Muscle of arm (tissue), 14 donors: ENCODE measurements around the gene OSTF1. TPM values are rescaled to one million over a fixed set of nuclear protein-coding genes. Genes with fewer than 3 reads are reported as not detected.
A peak's percentile ranks its signal among the peaks of the same experiment; 100 is the strongest.

ENCODE experiments used
- DNase-seq: peaks from one replicate; pipeline ENCODE4 v3.0.0-alpha.2; 2013
- long read RNA-seq, 11 donors: transcript quantifications; one replicate each; lab custom pipeline, GENCODE V29; 2026
- polyA plus RNA-seq, 12 donors: library from polyadenylated mRNA; unstranded; fragments of 120-200 nt; gene quantifications; one replicate each; pipeline ENCODE4 v1.2.1, GENCODE V29; 2013; ENCODE audit not compliant: insufficient read length in 12 of 12

The OSTF1 gene
- polyA plus RNA-seq: 10 to 100 TPM in 11 of 12 donors, not detected in 1; 14.3 to 36.0 (median 20.4) TPM
- long read RNA-seq, donor 1, transcript OSTF1-201 (10 exons, 1,319 nt): major isoform, 17 of 17 reads
- long read RNA-seq, donor 1, partial matches to known transcripts: 0 of 17 reads
- long read RNA-seq, donor 1, other reads (novel, unspliced or antisense): 0 of 17 reads
- long read RNA-seq, donor 2, transcript OSTF1-201 (10 exons, 1,319 nt): major isoform, 11 of 26 reads
- long read RNA-seq, donor 2, partial matches to known transcripts: 15 of 26 reads
- long read RNA-seq, donor 2, other reads (novel, unspliced or antisense): 0 of 26 reads
- long read RNA-seq, donor 3, transcript OSTF1-201 (10 exons, 1,319 nt): major isoform, 5 of 5 reads
- long read RNA-seq, donor 3, partial matches to known transcripts: 0 of 5 reads
- long read RNA-seq, donor 3, other reads (novel, unspliced or antisense): 0 of 5 reads
- long read RNA-seq, donor 4, partial matches to known transcripts: 0 of 1 reads
- long read RNA-seq, donor 4, other reads (novel, unspliced or antisense): 0 of 1 reads
- long read RNA-seq, donor 5: 0 reads
- long read RNA-seq, donor 6, partial matches to known transcripts: 0 of 3 reads
- long read RNA-seq, donor 6, other reads (novel, unspliced or antisense): 0 of 3 reads
- long read RNA-seq, donor 7, partial matches to known transcripts: 5 of 7 reads
- long read RNA-seq, donor 7, other reads (novel, unspliced or antisense): 0 of 7 reads
- long read RNA-seq, donor 8, transcript OSTF1-201 (10 exons, 1,319 nt): major isoform, 10 of 10 reads
- long read RNA-seq, donor 8, partial matches to known transcripts: 0 of 10 reads
- long read RNA-seq, donor 8, other reads (novel, unspliced or antisense): 0 of 10 reads
- long read RNA-seq, donor 9, transcript OSTF1-201 (10 exons, 1,319 nt): major isoform, 6 of 6 reads
- long read RNA-seq, donor 9, partial matches to known transcripts: 0 of 6 reads
- long read RNA-seq, donor 9, other reads (novel, unspliced or antisense): 0 of 6 reads
- long read RNA-seq, donor 10, transcript OSTF1-201 (10 exons, 1,319 nt): major isoform, 8 of 8 reads
- long read RNA-seq, donor 10, partial matches to known transcripts: 0 of 8 reads
- long read RNA-seq, donor 10, other reads (novel, unspliced or antisense): 0 of 8 reads
- long read RNA-seq, donor 11, transcript OSTF1-201 (10 exons, 1,319 nt): major isoform, 13 of 13 reads
- long read RNA-seq, donor 11, partial matches to known transcripts: 0 of 13 reads
- long read RNA-seq, donor 11, other reads (novel, unspliced or antisense): 0 of 13 reads

DNA sequence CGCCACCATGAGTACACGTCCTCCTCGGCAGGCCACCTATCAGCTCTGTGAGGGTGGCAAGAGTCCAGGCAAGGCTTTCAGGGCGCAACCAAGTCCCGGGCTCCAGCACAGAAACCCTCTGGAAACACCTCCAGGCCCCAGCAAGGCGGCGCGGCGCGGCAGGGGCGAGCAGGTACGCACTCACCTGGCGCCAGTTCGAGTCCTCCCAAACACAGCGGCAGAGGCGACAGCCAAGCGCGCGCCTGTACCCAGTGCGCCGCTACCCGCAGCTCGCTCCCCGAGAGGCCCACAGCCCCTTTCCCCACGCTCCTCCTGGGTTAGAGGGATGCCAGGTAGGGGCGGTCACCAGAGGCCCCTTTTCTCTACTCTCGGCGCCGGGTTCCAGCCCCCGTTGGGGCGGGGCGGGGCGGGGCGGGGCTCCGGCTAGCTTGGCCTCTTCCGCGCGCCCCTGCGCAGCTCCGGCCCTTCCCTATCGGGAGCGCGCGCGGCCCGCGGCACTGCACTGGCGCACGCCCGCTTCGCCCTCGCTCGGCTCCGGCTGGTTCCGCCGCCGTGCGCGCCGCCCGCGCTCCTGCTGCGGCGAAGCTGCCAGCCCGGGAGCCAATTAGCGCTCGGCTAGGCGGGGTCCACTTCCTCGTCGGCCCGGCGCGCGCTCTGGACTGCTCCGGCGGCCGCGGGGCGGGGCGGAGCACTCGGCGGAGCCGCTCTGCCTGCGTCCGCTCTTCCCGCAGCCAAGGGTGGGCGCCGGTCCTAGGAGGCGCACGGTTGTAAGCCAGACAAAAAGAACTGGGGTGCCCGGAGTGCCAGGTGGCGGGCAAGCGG is at the start of gene OSTF1, which contains the start of gene NMRK1:
Gene OSTF1 (plus strand): TSS at position 691 of the 822 bp plus-strand sequence. CDS start 179 bp downstream, outside the sequence.
Gene NMRK1 (minus strand): TSS at position 332 of the 822 bp plus-strand sequence. CDS start 5,040 bp downstream, outside the sequence.
- DNase-seq: peak; percentile 94

GRCh38 chr9:75039009-75039408 is 49.3 kb upstream of the OSTF1 start:
- no peak for DNase-seq

DNA sequence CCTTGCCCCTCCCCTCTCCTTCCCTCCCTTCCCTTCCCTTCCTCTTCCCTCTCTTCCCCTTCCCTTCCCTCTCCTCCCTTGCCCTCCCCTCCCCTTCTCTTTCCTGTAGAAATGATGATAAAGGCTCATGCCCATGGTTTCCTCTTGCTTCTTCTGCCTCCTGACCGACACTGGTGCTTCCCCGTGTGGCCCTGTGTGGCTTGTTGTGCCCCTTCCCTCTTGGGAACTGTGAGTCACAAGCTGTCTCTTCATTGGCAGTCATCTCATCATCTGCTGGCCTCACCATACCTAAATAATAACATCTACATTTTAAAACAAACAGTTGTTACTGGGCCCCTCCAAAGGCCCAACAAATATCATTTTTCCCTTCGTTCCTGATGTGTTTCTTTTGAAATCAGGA is 48.5 kb upstream of the OSTF1 start:
- DNase-seq: no peak

DNA sequence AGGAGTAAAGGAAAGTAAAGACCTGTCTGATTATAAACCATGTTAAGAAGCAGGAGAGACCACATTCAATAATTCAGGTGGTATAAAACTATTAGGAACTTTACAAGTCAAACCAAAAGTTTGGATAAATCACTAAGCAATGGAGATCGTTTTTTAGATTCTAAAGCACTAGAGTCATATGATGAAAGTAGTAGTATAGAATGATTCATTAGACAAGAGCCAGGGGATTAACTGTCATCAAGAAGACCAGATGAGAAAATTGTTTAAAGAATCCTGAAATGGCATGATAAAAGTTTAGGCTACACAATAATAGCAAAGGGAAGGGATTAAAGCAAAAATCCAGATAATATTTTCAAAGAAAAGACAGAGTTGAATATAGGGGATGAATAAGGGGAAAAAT is 47.3 kb upstream of the OSTF1 start:
- no peak for DNase-seq

- DNase-seq: no peak
Measured at GRCh38 chr9:75046725-75047345, 41.5 kb upstream of the OSTF1 start.

GRCh38 chr9:75047506-75047905 is 40.8 kb upstream of the OSTF1 start:
- no peak for DNase-seq

DNA sequence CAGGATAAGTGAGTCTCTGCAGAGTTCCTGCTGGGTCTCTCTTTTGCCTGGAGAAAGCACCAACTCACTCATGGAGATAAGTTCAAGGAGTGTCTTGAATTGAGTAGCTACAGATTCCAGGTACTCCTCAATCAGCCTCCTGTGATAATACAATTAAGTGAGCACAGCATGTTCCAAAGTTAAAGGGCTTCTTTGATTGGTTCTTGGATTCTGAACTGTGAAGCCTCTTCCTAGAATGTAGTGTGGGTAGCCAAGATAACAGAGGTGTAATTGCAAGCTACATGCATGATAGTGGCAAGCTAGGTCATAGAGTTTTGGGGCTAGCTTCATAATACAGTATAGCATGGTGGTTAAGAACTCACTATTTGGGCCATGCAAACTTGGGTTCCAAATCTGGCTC is 37.0 kb upstream of the OSTF1 start:
- no peak for DNase-seq

DNA sequence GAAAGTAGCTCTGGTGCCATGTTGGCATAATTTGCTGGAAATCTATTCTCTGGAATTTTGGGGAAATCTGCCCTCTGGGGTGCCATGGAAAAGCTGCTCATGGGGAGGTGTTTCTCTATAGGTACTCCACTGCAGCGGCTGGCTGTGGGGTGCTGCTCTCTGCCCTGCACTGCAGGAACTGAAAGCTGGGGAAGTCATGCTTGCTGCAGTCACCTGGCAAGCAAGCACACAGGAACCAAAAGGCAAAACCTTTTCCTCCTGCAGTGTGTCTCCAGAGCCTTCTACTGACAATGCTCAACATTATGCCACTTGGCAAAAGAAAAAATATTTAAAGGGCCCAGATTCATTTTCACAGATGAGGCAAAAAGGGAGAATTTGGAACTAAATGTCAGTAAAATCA is 34.4 kb upstream of the OSTF1 start:
- DNase-seq: no peak

DNA sequence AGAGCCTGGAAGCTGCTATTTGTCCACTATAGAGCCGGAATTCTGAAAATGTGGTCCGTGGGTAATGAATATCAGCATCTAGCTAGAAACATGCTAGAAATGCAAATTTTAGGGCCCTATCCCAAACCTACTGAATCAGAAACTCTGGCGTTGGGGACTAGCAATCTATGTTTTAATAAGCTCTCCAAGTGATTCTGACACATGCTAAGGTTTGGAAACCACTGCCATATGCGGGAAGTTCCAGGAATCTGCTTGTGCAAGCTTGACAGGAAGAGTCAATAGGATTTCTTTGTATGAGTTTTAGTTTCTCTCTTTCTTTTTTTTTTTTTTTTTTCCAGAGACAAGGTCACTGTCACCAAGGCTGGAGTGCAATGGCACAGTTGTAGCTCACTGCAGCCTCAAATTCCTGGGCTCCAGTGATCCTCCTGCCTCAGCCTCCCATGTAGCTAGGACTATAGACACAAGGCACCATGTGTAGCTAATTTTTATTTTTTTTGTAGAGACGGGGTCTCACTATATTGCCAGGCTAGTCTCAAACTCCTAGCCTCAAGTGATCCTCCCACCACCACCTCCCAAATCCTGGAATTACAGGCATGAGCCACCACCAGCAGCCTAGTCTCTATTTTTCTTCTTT is 33.8 kb upstream of the OSTF1 start:
- no peak for DNase-seq

DNA sequence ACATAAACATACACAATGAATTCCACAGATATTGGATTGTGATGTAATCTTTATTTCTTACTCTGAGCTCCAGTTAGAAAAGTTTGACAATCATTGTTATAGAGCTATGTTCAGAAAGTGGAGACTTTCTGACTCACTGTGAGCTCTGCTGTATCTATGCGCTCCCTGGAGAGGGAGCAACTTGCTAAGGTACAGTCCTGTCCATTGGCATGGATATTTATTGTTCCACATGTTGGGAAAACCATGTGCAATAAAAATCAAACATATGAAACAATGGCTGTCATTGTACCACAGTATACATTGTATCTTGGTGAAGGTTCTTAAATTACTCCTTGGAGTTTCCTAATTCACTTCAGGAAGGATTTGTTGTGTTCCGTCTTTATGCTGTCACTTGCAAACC is 27.1 kb upstream of the OSTF1 start:
- DNase-seq: no peak

GRCh38 chr9:75063556-75064305 is 24.6 kb upstream of the OSTF1 start:
- DNase-seq: no peak

- no peak for DNase-seq
Measured at GRCh38 chr9:75064307-75065025, 23.8 kb upstream of the OSTF1 start.

GRCh38 chr9:75065510-75065909 is 22.8 kb upstream of the OSTF1 start:
- no peak for DNase-seq

GRCh38 chr9:75067894-75068293 is 20.4 kb upstream of the OSTF1 start:
- no peak for DNase-seq

DNA sequence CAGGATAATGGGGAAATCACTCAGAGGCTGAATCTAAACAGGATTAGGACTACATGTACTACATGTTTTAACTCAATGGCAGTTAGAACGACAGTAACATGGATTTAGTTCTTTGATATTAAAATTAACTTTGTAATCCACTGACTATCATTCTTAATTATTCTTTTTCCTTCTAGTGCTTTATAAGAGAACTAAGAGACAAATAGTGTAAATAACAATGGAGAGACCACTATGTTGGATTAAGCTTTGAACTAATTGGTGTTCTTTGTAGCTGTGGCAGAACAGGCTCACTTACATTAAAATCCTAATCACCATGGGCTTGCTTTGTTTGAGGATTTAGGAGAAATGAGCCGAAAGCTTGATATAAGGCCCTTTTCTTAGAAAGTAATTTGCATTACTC is 19.1 kb upstream of the OSTF1 start:
- DNase-seq: no peak

GRCh38 chr9:75071530-75072122 is 16.7 kb upstream of the OSTF1 start:
- DNase-seq: no peak

DNA sequence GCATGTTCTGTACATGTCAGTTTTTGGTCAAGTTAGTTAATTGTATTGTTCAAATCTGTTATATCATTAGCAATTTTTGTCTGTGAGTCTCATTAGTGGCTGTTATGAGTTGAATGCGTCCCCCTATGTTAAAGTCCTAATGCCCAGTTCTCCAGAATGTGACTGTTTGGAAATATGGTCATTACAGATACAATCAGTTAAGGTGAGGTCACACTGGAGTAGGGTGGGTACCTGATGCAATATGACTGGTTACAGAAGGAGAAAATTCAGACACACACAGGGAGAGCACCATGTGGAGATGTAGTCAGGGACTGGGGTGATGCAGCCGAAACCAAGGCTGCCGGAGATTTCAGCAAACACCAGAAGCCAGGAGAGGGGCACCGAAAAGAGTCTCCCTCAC is 15.4 kb upstream of the OSTF1 start:
- DNase-seq: no peak

- DNase-seq: no peak
Measured at GRCh38 chr9:75081632-75082031, 6.7 kb upstream of the OSTF1 start.
